IPS DF 4.7 (cell line): ENCODE measurements around the gene ENPP6.

Experiments used
- DNase-seq: peaks from one replicate; pipeline ENCODE4 v3.0.0-alpha.2; 2013; ENCODE audit warnings: low spot score; ENCODE audit errors: extremely low read depth

ENPP6 gene

GRCh38 chr4:184108006-184108501 is 109.6 kb downstream of the ENPP6 start:
- no peak for DNase-seq

- no peak for DNase-seq
Measured at GRCh38 chr4:184104419-184105101, 113.1 kb downstream of the ENPP6 start.

- DNase-seq: no peak
Measured at GRCh38 chr4:184103527-184104264, 114.0 kb downstream of the ENPP6 start.

GRCh38 chr4:184102927-184103326 is 114.7 kb downstream of the ENPP6 start:
- DNase-seq: no peak

DNA sequence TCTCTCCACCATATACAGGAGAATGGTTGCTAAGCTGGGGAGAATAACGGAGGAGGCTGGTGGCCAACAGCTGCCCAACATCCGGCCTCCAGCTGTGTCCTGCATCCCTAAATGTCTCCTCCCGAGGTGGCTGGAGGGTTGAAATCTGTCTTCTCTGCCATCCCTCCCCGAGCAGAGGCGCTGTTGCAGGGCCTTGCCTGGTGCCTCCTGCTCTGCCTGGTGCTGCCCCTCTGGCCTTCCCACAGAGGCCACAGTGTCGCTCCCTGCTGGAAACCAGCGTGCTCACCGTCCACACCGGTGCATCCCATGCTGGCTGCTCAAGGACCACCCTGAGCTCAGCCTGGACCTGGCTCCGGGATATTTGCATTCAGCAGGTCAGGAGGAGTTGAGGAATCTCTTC is 115.2 kb downstream of the ENPP6 start:
- no peak for DNase-seq

DNA sequence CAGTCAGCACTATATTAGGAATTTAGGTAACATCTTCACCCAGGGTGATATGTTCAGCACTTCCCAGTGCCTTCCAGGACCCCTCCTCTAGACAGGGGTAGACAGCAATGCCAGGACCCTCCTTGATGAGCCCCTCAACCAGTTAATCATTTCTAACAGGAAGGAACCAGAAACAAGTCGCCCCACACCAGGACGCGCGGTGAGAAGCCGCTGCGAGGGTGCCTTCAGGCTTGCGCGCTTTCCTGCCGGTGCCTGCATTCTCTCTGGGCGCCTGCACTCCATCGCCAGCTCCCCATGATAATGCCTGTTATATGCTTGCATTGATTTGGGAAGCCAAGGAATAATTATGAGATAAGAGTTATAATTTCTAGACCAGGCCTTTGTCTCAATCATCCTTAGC is 116.0 kb downstream of the ENPP6 start:
- DNase-seq: no peak

DNA sequence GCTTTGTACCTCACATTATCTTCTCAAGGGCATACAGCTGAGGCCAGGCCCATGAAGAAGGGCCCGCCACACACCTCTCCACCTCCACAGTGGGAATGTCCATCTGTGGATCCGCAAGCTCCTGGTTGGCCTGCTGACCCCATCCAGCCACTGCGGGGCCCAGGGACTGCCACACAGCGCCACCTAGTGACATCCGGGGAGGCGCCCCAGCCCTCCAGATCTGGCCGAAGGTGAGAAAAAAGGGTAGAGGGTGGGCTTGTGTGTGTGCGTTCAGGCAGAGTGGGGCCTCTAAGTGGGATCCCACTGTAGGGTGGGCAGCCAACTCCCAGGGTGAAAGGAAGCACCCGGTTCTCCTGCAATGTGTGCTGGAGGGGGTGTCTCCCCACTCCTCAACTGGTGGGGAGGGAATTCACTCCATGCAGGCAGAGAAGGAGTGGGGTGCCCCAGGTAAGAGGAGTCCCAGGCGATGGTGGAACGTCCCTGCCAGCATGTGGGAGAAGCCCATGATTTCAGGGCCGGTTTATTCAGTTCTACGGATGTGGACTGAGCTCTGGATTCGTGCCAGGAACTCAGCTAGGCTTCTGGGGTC is 117.3 kb downstream of the ENPP6 start:
- no peak for DNase-seq

GRCh38 chr4:184099535-184099966 is 118.1 kb downstream of the ENPP6 start:
- no peak for DNase-seq

GRCh38 chr4:184099000-184099399 is 118.7 kb downstream of the ENPP6 start:
- no peak for DNase-seq

DNA sequence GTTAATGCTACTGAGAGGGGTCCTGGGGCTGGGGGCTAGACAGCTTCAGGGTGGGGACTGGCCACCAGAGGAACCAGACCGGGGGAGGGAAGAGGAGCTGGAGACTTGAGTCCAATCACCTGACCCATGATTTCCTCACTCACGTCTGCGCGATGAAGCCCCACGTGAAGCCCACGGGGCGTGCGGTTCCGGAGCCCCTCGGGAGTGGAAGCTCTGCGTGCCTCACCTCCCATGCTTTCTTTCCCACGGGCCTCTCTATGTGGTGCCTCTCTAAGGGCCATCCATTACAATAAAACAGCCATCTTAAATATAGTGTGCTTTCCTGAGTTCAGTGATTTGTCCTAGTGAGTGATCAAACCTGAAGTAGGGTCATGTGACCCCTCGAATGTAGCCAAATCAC is 119.9 kb downstream of the ENPP6 start:
- DNase-seq: no peak

GRCh38 chr4:184097241-184097605 is 120.5 kb downstream of the ENPP6 start:
- DNase-seq: peak; percentile 53

- no peak for DNase-seq
Measured at GRCh38 chr4:184096561-184097240, 121.0 kb downstream of the ENPP6 start.

DNA sequence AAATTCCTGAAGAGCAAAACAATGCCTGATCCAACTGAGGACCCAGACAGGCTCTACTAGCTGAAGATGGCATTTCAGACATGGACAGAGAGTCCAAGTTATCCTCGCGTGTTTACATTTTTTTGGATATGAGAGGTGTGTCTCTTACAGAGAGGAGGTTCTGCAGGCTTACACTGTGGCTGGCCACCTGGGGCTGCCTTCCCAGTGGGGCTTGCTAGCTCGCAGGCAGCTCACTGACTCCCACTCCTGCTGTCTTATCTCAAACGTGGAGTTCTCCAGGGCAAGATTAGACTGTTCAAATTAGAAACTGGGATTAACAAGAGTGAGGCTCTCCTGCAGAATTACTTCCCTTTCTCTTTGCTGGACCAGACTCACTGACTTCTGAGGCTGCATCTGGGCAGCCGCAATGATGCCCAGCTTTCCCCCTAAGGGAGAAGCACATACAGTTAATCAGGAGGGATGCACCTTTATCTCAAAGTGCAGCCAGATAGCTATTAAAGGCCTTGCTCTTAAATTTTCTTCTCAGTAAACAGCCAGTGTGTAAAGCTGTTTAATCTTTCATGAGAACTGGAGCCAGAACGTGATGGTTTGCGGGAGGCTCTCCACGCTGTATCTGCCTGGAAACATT is 123.0 kb downstream of the ENPP6 start:
- no peak for DNase-seq

DNA sequence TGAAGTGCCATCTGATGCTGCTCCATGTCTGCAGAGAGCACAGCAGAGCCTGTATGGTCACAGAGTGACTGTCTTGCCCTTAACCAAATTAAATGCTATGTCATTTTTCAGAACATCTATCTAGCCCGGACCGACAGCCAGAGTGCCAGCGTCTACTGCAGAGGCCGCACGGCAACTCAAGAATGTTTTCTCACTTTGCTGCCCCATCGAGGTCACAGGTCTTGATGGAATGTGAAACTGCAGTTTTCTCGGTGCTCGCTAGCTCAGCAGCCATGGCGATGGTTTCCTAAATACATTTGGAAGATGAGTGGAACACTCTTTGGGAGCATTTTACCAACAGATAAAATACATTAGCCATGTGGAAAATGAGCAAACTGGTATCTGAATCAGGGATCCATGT is 125.7 kb downstream of the ENPP6 start:
- DNase-seq: no peak

GRCh38 chr4:184090571-184090970 is 127.1 kb downstream of the ENPP6 start:
- DNase-seq: no peak

DNA sequence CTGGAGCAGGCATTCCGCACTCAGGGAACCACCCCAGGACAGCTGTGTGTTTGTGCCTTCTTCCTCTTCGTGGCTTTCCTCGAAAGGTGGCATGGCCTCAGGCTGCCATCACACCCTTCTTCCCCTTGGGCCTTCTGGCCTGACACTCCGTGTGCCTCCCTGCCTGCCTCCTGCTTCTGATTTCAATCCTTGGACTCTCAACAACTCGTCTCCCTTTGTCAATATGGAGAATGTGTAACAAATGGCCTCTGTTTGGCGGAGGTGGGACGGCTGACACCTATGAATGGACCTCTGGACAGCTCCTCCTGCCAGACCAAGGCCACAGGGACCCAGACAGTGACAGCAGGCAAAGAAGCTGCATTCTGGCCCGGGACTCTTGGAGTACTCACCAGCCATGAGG is 137.0 kb downstream of the ENPP6 start:
- no peak for DNase-seq

- no peak for DNase-seq
Measured at GRCh38 chr4:184074677-184075388, 142.8 kb downstream of the ENPP6 start.

DNA sequence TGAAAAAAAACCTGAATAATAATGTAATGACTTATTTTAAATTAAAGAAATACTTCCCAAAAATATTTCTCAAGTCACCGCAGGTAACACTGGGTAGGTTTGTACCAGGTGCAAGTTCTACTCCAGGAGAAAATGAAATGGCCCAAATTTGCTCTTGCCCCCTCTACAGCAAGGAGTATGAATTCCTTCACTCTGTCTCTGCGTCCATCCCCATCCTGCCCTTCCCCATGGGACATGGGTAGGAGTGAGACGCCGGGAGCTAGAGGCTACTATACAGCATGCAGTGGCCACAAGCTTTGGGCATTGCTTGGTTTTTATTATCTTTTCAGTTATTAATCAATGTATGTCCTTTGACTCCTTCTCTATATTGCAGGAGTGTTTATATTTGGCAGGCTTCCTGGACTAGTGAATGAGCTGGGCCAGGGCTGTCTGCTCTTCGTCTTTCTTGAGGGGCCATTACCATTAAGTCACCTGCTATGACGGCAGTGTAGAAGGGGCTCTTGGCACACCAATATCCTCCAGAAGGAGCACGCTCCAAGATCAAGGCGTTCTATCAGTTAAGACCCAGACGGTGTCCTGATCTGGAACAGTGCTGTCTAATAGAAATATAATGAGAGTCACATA is 149.6 kb downstream of the ENPP6 start:
- DNase-seq: no peak

- no peak for DNase-seq
Measured at GRCh38 chr4:184066584-184067300, 150.9 kb downstream of the ENPP6 start.

- no peak for DNase-seq
Measured at GRCh38 chr4:184064877-184065276, 152.8 kb downstream of the ENPP6 start.
